HEK293 (cell line): ENCODE measurements around the gene HOGA1.

Experiments
- CTCF ChIA-PET: fragments of 350-600 bp; formaldehyde crosslinking; extraction: SDS; loops from one replicate; lab custom pipeline; 2021; ENCODE audit warnings: antibody characterized with exemption; lab: Yijun Ruan, JAX
- POLR2A ChIA-PET: fragments of 300-600 bp; formaldehyde crosslinking; extraction: SDS; loops from one replicate; lab custom pipeline; 2020; ENCODE audit warnings: antibody characterized with exemption, inconsistent platforms; lab: Yijun Ruan, JAX
- H3K27ac ChIP-seq: fragments of 200-500 bp; sonication (Bioruptor generic); 2 replicates; pipeline ENCODE4 v1.5.1; 2014; ENCODE audit warnings: low read depth, low read length, control low read depth, inconsistent platforms; ENCODE audit errors: extremely low read depth
- H3K36me3 ChIP-seq, 2 experiments: fragments of 200-500 bp in 1 of 2; sonication (Bioruptor generic) in 1 of 2; 1 replicate in 1 of 2; 2 replicates in 1 of 2; pipeline ENCODE4 v1.5.1; 2014 to 2017; ENCODE audit warnings: inconsistent platforms in 2 of 2, low read length in 2 of 2; ENCODE audit not compliant: control insufficient read depth in 2 of 2, insufficient read depth in 1 of 2
- H3K4me1 ChIP-seq: fragments of 200-500 bp; sonication (Bioruptor generic); 2 replicates; pipeline ENCODE4 v1.5.1; 2014; ENCODE audit warnings: mild to moderate bottlenecking, low read length, inconsistent platforms; ENCODE audit not compliant: control insufficient read depth, insufficient read depth
- H3K4me3 ChIP-seq: 2 replicates; pipeline ENCODE4 v1.5.1; 2011; ENCODE audit warnings: low read depth, mild to moderate bottlenecking, control low read depth, low read length, moderate library complexity
- H3K9me3 ChIP-seq: fragments of 200-500 bp; sonication (Bioruptor generic); 2 replicates; pipeline ENCODE4 v1.5.1; 2014; ENCODE audit warnings: low read depth, low read length, inconsistent platforms; ENCODE audit not compliant: control insufficient read depth, insufficient read depth
- KLF7 ChIP-seq: fragments of 450-650 bp; formaldehyde crosslinking; IDR thresholded peaks from 2 replicates; pipeline ENCODE4 v1.5.1; 2016; ENCODE audit warnings: missing biosample characterization, missing genetic modification characterization, borderline replicate concordance
- WT1 ChIP-seq: fragments of 450-650 bp; formaldehyde crosslinking; IDR thresholded peaks from 2 replicates; pipeline ENCODE4 v1.5.1; 2016; ENCODE audit warnings: missing biosample characterization, missing genetic modification characterization
- ZBTB7A ChIP-seq: fragments of 450-650 bp; formaldehyde crosslinking; IDR thresholded peaks from 2 replicates; pipeline ENCODE4 v1.5.1; 2016; ENCODE audit warnings: low read depth, missing biosample characterization, missing genetic modification characterization
- ZNF175 ChIP-seq: fragments of 450-650 bp; formaldehyde crosslinking; IDR thresholded peaks from 2 replicates; pipeline ENCODE4 v1.5.1; 2016; ENCODE audit warnings: missing biosample characterization, missing genetic modification characterization
- ZNF184 ChIP-seq: fragments of 450-650 bp; IDR thresholded peaks from 2 replicates; pipeline ENCODE4 v1.5.1; 2018; ENCODE audit warnings: missing biosample characterization, mild to moderate bottlenecking, missing genetic modification characterization
- ZNF24 ChIP-seq: fragments of 450-650 bp; formaldehyde crosslinking; IDR thresholded peaks from 2 replicates; pipeline ENCODE4 v1.5.1; 2016; ENCODE audit warnings: missing biosample characterization, missing genetic modification characterization
- ZNF354C ChIP-seq: fragments of 450-650 bp; formaldehyde crosslinking; IDR thresholded peaks from 2 replicates; pipeline ENCODE4 v1.5.1; 2016; ENCODE audit warnings: missing biosample characterization, missing genetic modification characterization, low read depth, borderline replicate concordance
- ZNF404 ChIP-seq: fragments of 450-650 bp; formaldehyde crosslinking; IDR thresholded peaks from 2 replicates; pipeline ENCODE4 v1.5.1; 2017; ENCODE audit warnings: missing biosample characterization, missing genetic modification characterization
- ZNF416 ChIP-seq: fragments of 450-650 bp; formaldehyde crosslinking; IDR thresholded peaks from 2 replicates; pipeline ENCODE4 v1.5.1; 2016; ENCODE audit warnings: missing biosample characterization, missing genetic modification characterization
- ZNF433 ChIP-seq: fragments of 450-650 bp; formaldehyde crosslinking; IDR thresholded peaks from 2 replicates; pipeline ENCODE4 v1.5.1; 2016; ENCODE audit warnings: missing biosample characterization, missing genetic modification characterization, low read depth
- ZNF529 ChIP-seq: fragments of 450-650 bp; formaldehyde crosslinking; IDR thresholded peaks from 2 replicates; pipeline ENCODE4 v1.5.1; 2017; ENCODE audit warnings: missing genetic modification characterization, missing biosample characterization; ENCODE audit not compliant: insufficient replicate concordance
- ZNF544 ChIP-seq: fragments of 450-650 bp; formaldehyde crosslinking; IDR thresholded peaks from 2 replicates; pipeline ENCODE4 v1.5.0; 2017; ENCODE audit warnings: missing biosample characterization, missing genetic modification characterization
- ZNF560 ChIP-seq: fragments of 450-650 bp; formaldehyde crosslinking; IDR thresholded peaks from 2 replicates; pipeline ENCODE4 v1.5.1; 2017; ENCODE audit warnings: missing biosample characterization, missing genetic modification characterization, borderline replicate concordance
- ZNF621 ChIP-seq: fragments of 450-650 bp; formaldehyde crosslinking; IDR thresholded peaks from 2 replicates; pipeline ENCODE4 v1.5.1; 2017; ENCODE audit warnings: missing biosample characterization, missing genetic modification characterization
- ZNF707 ChIP-seq: fragments of 450-650 bp; formaldehyde crosslinking; IDR thresholded peaks from 2 replicates; pipeline ENCODE4 v1.5.1; 2016; ENCODE audit warnings: missing biosample characterization, missing genetic modification characterization
- TF ChIP-seq, protein P1 (sequence below): fragments of 450-650 bp; formaldehyde crosslinking; IDR thresholded peaks from 2 replicates; pipeline ENCODE4 v1.5.1; 2016; ENCODE audit warnings: missing biosample characterization, missing genetic modification characterization, borderline replicate concordance
- TF ChIP-seq, protein P2 (sequence below): sonication (generic); formaldehyde crosslinking; IDR thresholded peaks from 2 replicates; pipeline ENCODE4 v1.8.1; 2022; ENCODE audit warnings: mild to moderate bottlenecking, moderate library complexity, missing genetic modification reagents
- TF ChIP-seq, protein P3 (sequence below): fragments of 450-650 bp; formaldehyde crosslinking; IDR thresholded peaks from 2 replicates; pipeline ENCODE4 v1.5.1; 2016; ENCODE audit warnings: missing biosample characterization, missing genetic modification characterization, borderline replicate concordance
- TF ChIP-seq, protein P4 (sequence below): fragments of 450-650 bp; formaldehyde crosslinking; IDR thresholded peaks from 2 replicates; pipeline ENCODE4 v1.5.1; 2017; ENCODE audit warnings: missing biosample characterization, missing genetic modification characterization
- TF ChIP-seq, protein P5 (sequence below): fragments of 450-650 bp; formaldehyde crosslinking; IDR thresholded peaks from 2 replicates; pipeline ENCODE4 v1.5.1; 2016; ENCODE audit warnings: missing biosample characterization, missing genetic modification characterization, borderline replicate concordance

The HOGA1 gene

DNA sequence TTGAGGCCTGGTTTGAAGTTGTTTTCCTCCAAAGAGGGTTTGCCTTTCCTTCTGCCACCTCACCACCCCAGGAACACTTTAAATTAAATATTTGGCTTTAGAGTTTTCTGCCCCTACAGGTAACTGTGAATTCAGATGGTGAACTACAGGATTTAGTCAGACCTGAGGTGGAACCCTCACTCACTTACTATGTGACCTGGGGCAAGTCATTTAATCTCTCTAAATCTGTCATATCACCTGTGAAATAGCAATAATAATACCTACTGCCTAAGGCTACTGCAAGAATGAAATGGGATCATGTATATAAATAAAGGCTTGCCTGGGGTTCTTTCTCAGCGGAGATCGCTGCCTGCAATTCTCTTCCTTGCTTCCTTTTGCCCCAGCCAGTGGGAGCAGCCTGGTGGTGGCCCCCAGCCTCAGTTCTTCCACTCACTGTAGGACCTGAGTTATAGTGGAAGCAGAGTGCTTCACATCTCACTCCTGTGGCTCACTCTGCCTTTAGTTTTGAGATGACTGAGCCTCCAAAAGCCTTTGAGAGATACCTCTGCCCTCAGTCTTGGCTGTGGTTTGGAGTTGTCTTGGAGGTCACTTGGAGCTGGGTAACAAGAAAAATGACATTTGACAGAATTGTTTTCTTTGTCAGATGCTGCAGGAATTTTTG is 17.7 kb upstream of the HOGA1 start:
- no peaks in the 10 kb centered on the region for H3K9me3 ChIP-seq
- no peak overlapping the region for H3K27ac ChIP-seq
- H3K4me3 ChIP-seq, result no peak overlapping the region
- H3K4me1 ChIP-seq, result 0 out of 2 replicates have a peak, but pooled peaks cover 2% of the 10 kb centered on the region
- H3K36me3 ChIP-seq, result peaks cover 0 to 12% of the 10 kb centered on the region in 2 experiments; a peak in 2 of 3 replicates
- CTCF ChIA-PET, result interaction anchor here (0.7 kb wide), 1 partner anchor 8 kb away, joined by 3 read pairs; no protein-coding TSS in a partner anchor
- POLR2A ChIA-PET, result no interaction called here
- TF ChIP-seq, protein P1, sequence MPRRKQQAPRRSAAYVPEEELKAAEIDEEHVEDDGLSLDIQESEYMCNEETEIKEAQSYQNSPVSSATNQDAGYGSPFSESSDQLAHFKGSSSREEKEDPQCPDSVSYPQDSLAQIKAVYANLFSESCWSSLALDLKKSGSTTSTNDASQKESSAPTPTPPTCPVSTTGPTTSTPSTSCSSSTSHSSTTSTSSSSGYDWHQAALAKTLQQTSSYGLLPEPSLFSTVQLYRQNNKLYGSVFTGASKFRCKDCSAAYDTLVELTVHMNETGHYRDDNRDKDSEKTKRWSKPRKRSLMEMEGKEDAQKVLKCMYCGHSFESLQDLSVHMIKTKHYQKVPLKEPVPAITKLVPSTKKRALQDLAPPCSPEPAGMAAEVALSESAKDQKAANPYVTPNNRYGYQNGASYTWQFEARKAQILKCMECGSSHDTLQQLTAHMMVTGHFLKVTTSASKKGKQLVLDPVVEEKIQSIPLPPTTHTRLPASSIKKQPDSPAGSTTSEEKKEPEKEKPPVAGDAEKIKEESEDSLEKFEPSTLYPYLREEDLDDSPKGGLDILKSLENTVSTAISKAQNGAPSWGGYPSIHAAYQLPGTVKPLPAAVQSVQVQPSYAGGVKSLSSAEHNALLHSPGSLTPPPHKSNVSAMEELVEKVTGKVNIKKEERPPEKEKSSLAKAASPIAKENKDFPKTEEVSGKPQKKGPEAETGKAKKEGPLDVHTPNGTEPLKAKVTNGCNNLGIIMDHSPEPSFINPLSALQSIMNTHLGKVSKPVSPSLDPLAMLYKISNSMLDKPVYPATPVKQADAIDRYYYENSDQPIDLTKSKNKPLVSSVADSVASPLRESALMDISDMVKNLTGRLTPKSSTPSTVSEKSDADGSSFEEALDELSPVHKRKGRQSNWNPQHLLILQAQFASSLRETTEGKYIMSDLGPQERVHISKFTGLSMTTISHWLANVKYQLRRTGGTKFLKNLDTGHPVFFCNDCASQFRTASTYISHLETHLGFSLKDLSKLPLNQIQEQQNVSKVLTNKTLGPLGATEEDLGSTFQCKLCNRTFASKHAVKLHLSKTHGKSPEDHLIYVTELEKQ (tag by site-specific recombination), result no peak
- no peak for TF ChIP-seq ZNF175
- TF ChIP-seq ZBTB7A, result no peak
- TF ChIP-seq, protein P2, sequence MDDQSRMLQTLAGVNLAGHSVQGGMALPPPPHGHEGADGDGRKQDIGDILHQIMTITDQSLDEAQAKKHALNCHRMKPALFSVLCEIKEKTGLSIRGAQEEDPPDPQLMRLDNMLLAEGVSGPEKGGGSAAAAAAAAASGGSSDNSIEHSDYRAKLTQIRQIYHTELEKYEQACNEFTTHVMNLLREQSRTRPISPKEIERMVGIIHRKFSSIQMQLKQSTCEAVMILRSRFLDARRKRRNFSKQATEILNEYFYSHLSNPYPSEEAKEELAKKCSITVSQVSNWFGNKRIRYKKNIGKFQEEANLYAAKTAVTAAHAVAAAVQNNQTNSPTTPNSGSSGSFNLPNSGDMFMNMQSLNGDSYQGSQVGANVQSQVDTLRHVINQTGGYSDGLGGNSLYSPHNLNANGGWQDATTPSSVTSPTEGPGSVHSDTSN (CRISPR knock-in tag), result no peak
- no peak for TF ChIP-seq ZNF707 (tag by site-specific recombination)
- TF ChIP-seq ZNF184 (tag by site-specific recombination), result no peak
- TF ChIP-seq KLF7 (tag by site-specific recombination), result no peak

DNA sequence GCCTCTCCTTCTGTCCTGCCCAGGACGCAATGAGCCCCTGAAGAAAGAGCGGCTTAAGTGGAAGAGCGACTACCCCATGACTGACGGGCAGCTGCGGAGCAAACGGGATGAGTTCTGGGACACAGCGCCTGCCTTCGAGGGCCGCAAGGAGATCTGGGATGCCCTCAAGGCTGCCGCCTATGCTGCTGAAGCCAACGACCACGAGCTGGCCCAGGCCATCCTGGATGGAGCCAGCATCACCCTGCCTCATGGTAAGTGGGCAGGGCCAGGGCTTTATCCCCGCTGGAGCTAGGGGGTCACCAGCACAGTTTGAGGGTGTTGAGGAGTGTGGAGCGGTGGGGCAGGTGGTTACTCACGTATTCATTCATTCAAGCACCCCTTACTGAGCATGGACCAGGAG is 16.3 kb upstream of the HOGA1 start:
- Histone ChIP-seq H3K36me3 (peaks cover 0 to 12% of the 10 kb centered on the region in 2 experiments; a peak in 2 of 3 replicates), H3K4me1 (peaks cover 2% of the 10 kb centered on the region; the same call in 1 of the 2 replicates), H3K9me3 (no peaks in the 10 kb centered on the region), H3K4me3 (no peak overlapping the region), H3K27ac (no peak overlapping the region)
- CTCF ChIA-PET, result interaction anchor here (0.6 to 2.4 kb wide), 3 partner anchors 14 to 160 kb away, joined by 3 to 7 read pairs (median 4); no protein-coding TSS in a partner anchor
- POLR2A ChIA-PET, result no interaction called here
- TF ChIP-seq, protein P3, sequence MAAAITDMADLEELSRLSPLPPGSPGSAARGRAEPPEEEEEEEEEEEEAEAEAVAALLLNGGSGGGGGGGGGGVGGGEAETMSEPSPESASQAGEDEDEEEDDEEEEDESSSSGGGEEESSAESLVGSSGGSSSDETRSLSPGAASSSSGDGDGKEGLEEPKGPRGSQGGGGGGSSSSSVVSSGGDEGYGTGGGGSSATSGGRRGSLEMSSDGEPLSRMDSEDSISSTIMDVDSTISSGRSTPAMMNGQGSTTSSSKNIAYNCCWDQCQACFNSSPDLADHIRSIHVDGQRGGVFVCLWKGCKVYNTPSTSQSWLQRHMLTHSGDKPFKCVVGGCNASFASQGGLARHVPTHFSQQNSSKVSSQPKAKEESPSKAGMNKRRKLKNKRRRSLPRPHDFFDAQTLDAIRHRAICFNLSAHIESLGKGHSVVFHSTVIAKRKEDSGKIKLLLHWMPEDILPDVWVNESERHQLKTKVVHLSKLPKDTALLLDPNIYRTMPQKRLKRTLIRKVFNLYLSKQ, result no peak
- no peak for TF ChIP-seq ZNF560
- TF ChIP-seq ZNF24, result no peak
- no peak for TF ChIP-seq ZNF404
- TF ChIP-seq ZNF544, result no peak
- TF ChIP-seq WT1 (tag by site-specific recombination), result no peak
- TF ChIP-seq, protein P4, sequence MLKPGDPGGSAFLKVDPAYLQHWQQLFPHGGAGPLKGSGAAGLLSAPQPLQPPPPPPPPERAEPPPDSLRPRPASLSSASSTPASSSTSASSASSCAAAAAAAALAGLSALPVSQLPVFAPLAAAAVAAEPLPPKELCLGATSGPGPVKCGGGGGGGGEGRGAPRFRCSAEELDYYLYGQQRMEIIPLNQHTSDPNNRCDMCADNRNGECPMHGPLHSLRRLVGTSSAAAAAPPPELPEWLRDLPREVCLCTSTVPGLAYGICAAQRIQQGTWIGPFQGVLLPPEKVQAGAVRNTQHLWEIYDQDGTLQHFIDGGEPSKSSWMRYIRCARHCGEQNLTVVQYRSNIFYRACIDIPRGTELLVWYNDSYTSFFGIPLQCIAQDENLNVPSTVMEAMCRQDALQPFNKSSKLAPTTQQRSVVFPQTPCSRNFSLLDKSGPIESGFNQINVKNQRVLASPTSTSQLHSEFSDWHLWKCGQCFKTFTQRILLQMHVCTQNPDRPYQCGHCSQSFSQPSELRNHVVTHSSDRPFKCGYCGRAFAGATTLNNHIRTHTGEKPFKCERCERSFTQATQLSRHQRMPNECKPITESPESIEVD (tag by site-specific recombination), result no peak
- TF ChIP-seq ZNF433 (tag by site-specific recombination), result no peak
- no peak for TF ChIP-seq ZNF416 (tag by site-specific recombination)
- TF ChIP-seq, protein P5, sequence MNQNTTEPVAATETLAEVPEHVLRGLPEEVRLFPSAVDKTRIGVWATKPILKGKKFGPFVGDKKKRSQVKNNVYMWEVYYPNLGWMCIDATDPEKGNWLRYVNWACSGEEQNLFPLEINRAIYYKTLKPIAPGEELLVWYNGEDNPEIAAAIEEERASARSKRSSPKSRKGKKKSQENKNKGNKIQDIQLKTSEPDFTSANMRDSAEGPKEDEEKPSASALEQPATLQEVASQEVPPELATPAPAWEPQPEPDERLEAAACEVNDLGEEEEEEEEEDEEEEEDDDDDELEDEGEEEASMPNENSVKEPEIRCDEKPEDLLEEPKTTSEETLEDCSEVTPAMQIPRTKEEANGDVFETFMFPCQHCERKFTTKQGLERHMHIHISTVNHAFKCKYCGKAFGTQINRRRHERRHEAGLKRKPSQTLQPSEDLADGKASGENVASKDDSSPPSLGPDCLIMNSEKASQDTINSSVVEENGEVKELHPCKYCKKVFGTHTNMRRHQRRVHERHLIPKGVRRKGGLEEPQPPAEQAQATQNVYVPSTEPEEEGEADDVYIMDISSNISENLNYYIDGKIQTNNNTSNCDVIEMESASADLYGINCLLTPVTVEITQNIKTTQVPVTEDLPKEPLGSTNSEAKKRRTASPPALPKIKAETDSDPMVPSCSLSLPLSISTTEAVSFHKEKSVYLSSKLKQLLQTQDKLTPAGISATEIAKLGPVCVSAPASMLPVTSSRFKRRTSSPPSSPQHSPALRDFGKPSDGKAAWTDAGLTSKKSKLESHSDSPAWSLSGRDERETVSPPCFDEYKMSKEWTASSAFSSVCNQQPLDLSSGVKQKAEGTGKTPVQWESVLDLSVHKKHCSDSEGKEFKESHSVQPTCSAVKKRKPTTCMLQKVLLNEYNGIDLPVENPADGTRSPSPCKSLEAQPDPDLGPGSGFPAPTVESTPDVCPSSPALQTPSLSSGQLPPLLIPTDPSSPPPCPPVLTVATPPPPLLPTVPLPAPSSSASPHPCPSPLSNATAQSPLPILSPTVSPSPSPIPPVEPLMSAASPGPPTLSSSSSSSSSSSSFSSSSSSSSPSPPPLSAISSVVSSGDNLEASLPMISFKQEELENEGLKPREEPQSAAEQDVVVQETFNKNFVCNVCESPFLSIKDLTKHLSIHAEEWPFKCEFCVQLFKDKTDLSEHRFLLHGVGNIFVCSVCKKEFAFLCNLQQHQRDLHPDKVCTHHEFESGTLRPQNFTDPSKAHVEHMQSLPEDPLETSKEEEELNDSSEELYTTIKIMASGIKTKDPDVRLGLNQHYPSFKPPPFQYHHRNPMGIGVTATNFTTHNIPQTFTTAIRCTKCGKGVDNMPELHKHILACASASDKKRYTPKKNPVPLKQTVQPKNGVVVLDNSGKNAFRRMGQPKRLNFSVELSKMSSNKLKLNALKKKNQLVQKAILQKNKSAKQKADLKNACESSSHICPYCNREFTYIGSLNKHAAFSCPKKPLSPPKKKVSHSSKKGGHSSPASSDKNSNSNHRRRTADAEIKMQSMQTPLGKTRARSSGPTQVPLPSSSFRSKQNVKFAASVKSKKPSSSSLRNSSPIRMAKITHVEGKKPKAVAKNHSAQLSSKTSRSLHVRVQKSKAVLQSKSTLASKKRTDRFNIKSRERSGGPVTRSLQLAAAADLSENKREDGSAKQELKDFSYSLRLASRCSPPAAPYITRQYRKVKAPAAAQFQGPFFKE (tag by site-specific recombination), result no peak
- TF ChIP-seq ZNF621, result no peak
- no peak for TF ChIP-seq ZNF354C (tag by site-specific recombination)
- no peak for TF ChIP-seq ZNF529 (tag by site-specific recombination)
